Suprapubic skin (tissue), 4 donors: Measurements from ENCODE around the gene KDM6B. TPM values are rescaled to one million over a fixed set of nuclear protein-coding genes. Genes with fewer than 3 reads are reported as not detected.

Experiments used
- DNase-seq, 2 donors: peaks; one replicate each; pipeline ENCODE4 v3.0.0-alpha.2; 2019; ENCODE audit warnings: low spot score in 2 of 2
- H3K27ac ChIP-seq: fragments of 200-600 bp; sonication (generic); one replicate; pipeline ENCODE4 v1.5.1; 2019
- H3K27me3 ChIP-seq: fragments of 200-600 bp; sonication (generic); one replicate; pipeline ENCODE4 v1.5.1; 2019
- H3K36me3 ChIP-seq: fragments of 200-600 bp; sonication (generic); one replicate; pipeline ENCODE4 v1.5.1; 2019
- H3K4me1 ChIP-seq: fragments of 200-600 bp; sonication (generic); one replicate; pipeline ENCODE4 v1.5.1; 2019
- H3K4me3 ChIP-seq: fragments of 200-600 bp; sonication (generic); one replicate; pipeline ENCODE4 v1.5.1; 2019; ENCODE audit warnings: mild to moderate bottlenecking
- H3K9me3 ChIP-seq: fragments of 200-600 bp; sonication (generic); one replicate; pipeline ENCODE4 v1.5.1; 2019
- EP300 ChIP-seq: sonication (generic); formaldehyde crosslinking; IDR thresholded peaks from one replicate; pipeline ENCODE4 v1.6.1; 2017; ENCODE audit warnings: antibody characterized with exemption
- POLR2A ChIP-seq, 2 donors: fragments of 450-650 bp; IDR thresholded peaks; one replicate each; pipeline ENCODE4 v1.6.1; 2017; ENCODE audit warnings: antibody characterized with exemption in 2 of 2, mild to moderate bottlenecking in 2 of 2, moderate library complexity in 2 of 2
- POLR2AphosphoS5 ChIP-seq, 3 donors: sonication (generic); formaldehyde crosslinking; IDR thresholded peaks; one replicate each; pipeline ENCODE4 v1.6.1; 2017; ENCODE audit warnings: antibody characterized with exemption in 3 of 3
- WGBS: methylation state at CpG from one replicate; pipeline ENCODE4 v1.1.5; 2018; 5-methylcytosine and 5-hydroxymethylcytosine counted together
- total RNA-seq, 4 donors: library from RNA; depleted of rRNA; stranded (reverse); fragments of >200 nt; gene quantifications; one replicate each; pipeline ENCODE4 v1.1.0, GENCODE V29; 2016
- TF ChIP-seq, protein P1 (sequence below), 2 donors: fragments of 200-600 bp in 1 of 2; fragments of 450-650 bp in 1 of 2; sonication (generic) in 1 of 2; IDR thresholded peaks; one replicate each; pipeline ENCODE4 v1.5.1; 2016 to 2019; ENCODE audit warnings: antibody characterized with exemption in 2 of 2, mild to moderate bottlenecking in 1 of 2, moderate library complexity in 1 of 2

Gene KDM6B
- total RNA-seq, 4 donors from 2014 or later: 21.4 to 31.0 (median 26.7) TPM

DNA sequence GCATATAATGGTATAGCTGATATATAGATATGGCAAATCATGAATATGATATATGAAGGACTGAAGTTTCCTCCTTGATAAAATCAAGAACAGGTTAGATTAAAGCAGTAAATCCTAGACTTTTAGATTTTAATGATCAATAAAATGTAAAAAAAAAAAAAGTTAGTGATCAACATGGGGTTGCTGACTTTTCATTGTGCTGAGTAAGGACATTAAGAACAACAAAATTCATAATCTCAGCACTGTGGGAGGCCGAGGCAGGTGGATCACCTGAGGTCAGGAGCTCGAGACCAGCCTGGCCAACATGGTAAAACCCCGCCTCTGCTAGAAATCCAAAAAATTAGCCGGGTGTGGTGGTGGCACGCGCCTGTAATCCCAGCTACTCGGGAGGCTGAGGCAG lies 44.2 kb downstream of the KDM6B start:
- Histone ChIP-seq H3K4me3 (no peak overlapping the region), H3K27me3 (no peaks in the 10 kb centered on the region), H3K36me3 (peaks cover 24% of the 10 kb centered on the region), H3K9me3 (no peaks in the 10 kb centered on the region), H3K4me1 (peaks cover 17% of the 10 kb centered on the region), H3K27ac (no peak overlapping the region)
- TF ChIP-seq POLR2A (IDR thresholded peaks at IDR 0.05): no peak
- no peak for TF ChIP-seq POLR2AphosphoS5 (IDR thresholded peaks at IDR 0.05)
- TF ChIP-seq, protein P1, sequence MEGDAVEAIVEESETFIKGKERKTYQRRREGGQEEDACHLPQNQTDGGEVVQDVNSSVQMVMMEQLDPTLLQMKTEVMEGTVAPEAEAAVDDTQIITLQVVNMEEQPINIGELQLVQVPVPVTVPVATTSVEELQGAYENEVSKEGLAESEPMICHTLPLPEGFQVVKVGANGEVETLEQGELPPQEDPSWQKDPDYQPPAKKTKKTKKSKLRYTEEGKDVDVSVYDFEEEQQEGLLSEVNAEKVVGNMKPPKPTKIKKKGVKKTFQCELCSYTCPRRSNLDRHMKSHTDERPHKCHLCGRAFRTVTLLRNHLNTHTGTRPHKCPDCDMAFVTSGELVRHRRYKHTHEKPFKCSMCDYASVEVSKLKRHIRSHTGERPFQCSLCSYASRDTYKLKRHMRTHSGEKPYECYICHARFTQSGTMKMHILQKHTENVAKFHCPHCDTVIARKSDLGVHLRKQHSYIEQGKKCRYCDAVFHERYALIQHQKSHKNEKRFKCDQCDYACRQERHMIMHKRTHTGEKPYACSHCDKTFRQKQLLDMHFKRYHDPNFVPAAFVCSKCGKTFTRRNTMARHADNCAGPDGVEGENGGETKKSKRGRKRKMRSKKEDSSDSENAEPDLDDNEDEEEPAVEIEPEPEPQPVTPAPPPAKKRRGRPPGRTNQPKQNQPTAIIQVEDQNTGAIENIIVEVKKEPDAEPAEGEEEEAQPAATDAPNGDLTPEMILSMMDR (IDR thresholded peaks at IDR 0.05): no peak
- TF ChIP-seq EP300: no peak
- 96% methylated on average over 7 of the region's 7 CpGs for WGBS
- peak in 1 of 2 donors; percentile 47 for DNase-seq

DNA sequence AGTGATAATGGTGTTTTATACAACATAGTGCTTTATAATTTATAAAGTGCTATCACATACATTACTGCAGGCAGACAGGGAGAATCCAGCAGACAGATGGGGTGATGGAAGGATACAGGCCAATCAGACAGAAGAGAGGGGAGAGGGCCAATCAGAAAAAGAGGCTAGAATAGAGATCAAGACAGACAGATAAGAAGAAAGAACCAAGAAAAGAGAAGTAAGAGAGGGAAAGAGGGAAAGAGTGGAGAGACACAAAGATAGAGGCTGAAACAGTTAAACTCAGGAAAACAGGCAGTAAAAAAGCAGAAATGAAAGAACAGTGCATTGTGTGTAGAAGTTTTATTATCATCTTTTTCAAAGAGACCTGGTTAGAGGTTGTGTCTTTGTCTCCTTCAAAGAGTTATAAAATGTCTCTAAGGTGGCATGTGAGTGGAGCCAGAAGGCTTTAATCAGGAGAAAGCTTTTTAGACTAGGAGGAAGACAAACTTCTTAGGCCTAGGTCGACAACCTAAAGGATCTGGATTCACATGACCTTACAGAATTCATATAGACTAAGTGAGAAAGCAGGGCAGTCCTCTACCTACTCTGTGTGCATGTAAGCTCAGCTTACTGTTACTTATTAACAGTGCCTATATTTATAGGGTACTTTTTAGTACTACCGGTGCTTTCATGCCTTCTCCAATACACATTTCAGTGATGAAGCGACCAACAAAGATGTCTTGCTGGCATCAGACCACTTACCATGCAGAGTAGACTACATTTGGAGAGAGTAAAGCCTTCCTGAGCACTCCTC lies 46.3 kb downstream of the KDM6B start:
- WGBS: 77% methylated on average over 3 of the region's 3 CpGs
- no peak overlapping the region for H3K27ac ChIP-seq
- peaks cover 27% of the 10 kb centered on the region for H3K4me1 ChIP-seq
- peaks cover 23% of the 10 kb centered on the region for H3K36me3 ChIP-seq
- H3K4me3 ChIP-seq: no peak overlapping the region
- no peaks in the 10 kb centered on the region for H3K9me3 ChIP-seq
- TF ChIP-seq, protein P1 (IDR thresholded peaks at IDR 0.05): no peak
- TF ChIP-seq EP300 (no peak), POLR2A (IDR thresholded peaks at IDR 0.05) (no peak), POLR2AphosphoS5 (IDR thresholded peaks at IDR 0.05) (no peak)
- no peak for DNase-seq
- no peaks in the 10 kb centered on the region for H3K27me3 ChIP-seq

DNA sequence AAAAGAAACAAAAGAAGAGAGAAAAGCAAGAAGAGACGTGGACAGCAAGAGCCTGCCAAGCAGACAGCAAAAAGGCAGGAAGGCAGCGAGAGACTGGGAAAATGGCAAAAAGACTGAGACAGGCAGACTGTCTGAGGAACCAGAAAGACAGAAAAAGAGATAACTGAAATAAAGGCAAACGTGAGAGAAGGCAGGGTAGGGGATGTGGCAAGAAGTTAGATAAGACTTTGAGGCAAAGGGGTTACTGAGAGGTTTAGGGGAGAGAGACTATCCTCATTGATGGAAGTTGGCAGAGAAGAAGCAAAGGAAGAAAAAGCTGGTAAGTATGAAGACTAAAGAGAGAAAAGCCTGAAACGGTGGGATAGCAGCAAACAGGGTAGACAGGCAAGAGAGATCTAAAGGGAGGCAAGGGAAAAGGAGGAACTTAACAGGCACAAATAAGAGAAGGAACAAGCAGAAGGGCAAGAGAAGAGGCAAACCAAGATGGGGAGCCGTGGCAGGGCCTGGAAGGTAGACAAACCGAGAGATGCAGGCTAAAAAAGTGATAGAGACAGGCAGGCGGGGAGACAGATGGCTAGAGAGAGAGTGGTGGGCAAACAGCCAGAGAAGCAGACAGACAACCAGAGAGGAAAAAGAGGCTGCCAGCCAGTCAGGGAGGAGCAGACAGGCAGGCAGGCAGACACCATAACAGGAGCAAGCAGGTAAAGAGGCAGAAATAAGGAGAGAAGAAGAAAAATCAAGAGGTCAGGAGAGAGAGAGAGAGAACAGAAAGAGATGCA lies 47.4 kb downstream of the KDM6B start:
- H3K36me3 ChIP-seq: peaks cover 19% of the 10 kb centered on the region
- TF ChIP-seq POLR2A (IDR thresholded peaks at IDR 0.05) (no peak), EP300 (no peak), POLR2AphosphoS5 (IDR thresholded peaks at IDR 0.05) (no peak)
- TF ChIP-seq, protein P1 (IDR thresholded peaks at IDR 0.05): no peak
- 41% methylated on average over 7 of the region's 7 CpGs for WGBS
- H3K27me3 ChIP-seq: no peaks in the 10 kb centered on the region
- peak in 1 of 2 donors; percentile 66 for DNase-seq
- H3K4me3 ChIP-seq: no peak overlapping the region
- no peak overlapping the region for H3K27ac ChIP-seq
- peaks cover 37% of the 10 kb centered on the region for H3K4me1 ChIP-seq
- no peaks in the 10 kb centered on the region for H3K9me3 ChIP-seq

DNA sequence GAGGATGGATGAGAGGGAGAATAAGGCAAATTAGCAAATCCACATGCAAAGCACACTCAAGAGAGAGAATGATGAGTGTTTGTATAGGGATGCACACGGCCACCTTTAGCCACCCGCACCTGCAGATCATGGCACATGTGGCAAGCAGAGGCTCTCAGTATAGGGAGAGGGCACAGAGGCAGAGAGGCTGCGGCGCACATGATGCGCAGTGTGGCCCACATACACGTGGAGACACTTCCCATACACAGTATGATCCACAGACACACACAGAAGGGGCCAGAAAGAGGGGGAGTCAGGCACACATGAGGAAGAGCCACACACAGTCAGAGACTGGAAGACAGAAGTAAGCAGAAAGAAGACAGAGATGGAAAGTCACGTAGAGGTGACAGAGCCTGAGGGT lies 48.1 kb downstream of the KDM6B start:
- H3K27me3 ChIP-seq: no peaks in the 10 kb centered on the region
- no peak overlapping the region for H3K4me3 ChIP-seq
- no peak overlapping the region for H3K27ac ChIP-seq
- 50% methylated on average over 7 of the region's 7 CpGs for WGBS
- TF ChIP-seq POLR2AphosphoS5 (IDR thresholded peaks at IDR 0.05): no peak
- TF ChIP-seq POLR2A (IDR thresholded peaks at IDR 0.05): no peak
- TF ChIP-seq, protein P1 (IDR thresholded peaks at IDR 0.05): no peak
- no peak for TF ChIP-seq EP300
- peak in 1 of 2 donors; percentile 62 for DNase-seq
- peaks cover 43% of the 10 kb centered on the region for H3K4me1 ChIP-seq
- peaks cover 19% of the 10 kb centered on the region for H3K36me3 ChIP-seq
- H3K9me3 ChIP-seq: no peaks in the 10 kb centered on the region

DNA sequence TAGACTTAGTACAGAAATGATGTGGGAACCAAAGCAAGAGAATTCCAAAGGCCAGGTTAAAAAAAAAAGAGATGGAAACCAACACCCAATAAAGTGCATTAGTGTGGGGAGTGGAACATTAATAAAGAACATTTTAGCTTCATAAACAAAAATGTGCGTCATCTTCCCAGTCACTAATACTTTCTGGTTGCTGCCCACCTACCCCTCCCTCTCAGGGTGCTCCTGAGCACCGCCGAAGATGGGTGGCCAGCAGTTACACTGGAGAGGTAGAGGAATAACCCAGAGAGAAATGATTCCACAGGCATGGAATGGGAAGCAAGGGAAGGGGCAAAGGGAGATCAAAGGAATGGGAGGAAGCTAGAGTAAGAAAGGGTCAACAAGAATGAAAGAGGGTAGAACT lies 48.6 kb downstream of the KDM6B start:
- Histone ChIP-seq H3K4me1 (peaks cover 47% of the 10 kb centered on the region), H3K9me3 (no peaks in the 10 kb centered on the region), H3K36me3 (peaks cover 19% of the 10 kb centered on the region), H3K27ac (no peak overlapping the region), H3K27me3 (no peaks in the 10 kb centered on the region), H3K4me3 (no peak overlapping the region)
- no peak for DNase-seq
- TF ChIP-seq POLR2A (IDR thresholded peaks at IDR 0.05) (no peak), EP300 (no peak), POLR2AphosphoS5 (IDR thresholded peaks at IDR 0.05) (no peak)
- TF ChIP-seq, protein P1 (IDR thresholded peaks at IDR 0.05): no peak
- WGBS: 72% methylated on average over 3 of the region's 3 CpGs
